ENCODE data around the gene SUMO3.

DNA sequence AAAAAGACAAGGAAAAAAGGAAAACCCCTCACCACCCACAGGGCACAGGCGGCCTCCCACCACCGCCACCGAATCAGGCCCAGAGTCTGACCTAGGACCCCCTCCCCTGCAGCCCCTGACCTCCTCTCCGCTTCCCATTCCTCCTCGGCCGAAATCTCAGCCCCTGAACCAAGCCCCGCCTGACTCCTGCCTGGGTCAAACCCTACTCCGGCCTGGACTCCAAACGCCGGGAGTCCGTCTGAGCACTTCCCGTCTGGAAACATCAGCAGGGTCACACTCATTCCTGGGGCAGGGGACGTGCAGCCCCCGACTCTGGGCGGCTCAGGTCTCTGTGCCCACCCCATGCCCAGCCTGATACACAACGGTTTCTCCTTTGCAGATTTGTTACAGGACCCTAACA lies 26.4 kb upstream of the SUMO3 start:
- TF ChIP-seq EZH2phosphoT487 (IDR thresholded peaks at IDR 0.05; ENCODE audit: borderline replicate concordance, low read depth) (no peak), PBX3 (IDR thresholded peaks at IDR 0.05) (no peak), SMC3 (IDR thresholded peaks at IDR 0.05; ENCODE audit: low read depth, low read length) (no peak), NRF1 (IDR thresholded peaks at IDR 0.05; ENCODE audit: low read depth, low read length) (no peak), POLR2AphosphoS5 (IDR thresholded peaks at IDR 0.05; ENCODE audit: low read depth, low read length) (no peak), GABPA (IDR thresholded peaks at IDR 0.05; ENCODE audit: low read depth) (no peak), MXI1 (IDR thresholded peaks at IDR 0.05; ENCODE audit: low read depth, low read length) (no peak), RCOR1 (IDR thresholded peaks at IDR 0.05; ENCODE audit: low read length) (no peak), EP300 (IDR thresholded peaks at IDR 0.05; ENCODE audit: borderline replicate concordance in 1 of 2, low read depth in 1 of 2, low read length in 1 of 2) (no peak), CHD2 (IDR thresholded peaks at IDR 0.05; ENCODE audit: low read length, partially characterized antibody) (no peak), NFIC (IDR thresholded peaks at IDR 0.05; ENCODE audit: borderline replicate concordance) (no peak), REST (IDR thresholded peaks at IDR 0.05; ENCODE audit: low read depth, low read length) (no peak), JUND (IDR thresholded peaks at IDR 0.05) (no peak)
- TF ChIP-seq, protein P1, sequence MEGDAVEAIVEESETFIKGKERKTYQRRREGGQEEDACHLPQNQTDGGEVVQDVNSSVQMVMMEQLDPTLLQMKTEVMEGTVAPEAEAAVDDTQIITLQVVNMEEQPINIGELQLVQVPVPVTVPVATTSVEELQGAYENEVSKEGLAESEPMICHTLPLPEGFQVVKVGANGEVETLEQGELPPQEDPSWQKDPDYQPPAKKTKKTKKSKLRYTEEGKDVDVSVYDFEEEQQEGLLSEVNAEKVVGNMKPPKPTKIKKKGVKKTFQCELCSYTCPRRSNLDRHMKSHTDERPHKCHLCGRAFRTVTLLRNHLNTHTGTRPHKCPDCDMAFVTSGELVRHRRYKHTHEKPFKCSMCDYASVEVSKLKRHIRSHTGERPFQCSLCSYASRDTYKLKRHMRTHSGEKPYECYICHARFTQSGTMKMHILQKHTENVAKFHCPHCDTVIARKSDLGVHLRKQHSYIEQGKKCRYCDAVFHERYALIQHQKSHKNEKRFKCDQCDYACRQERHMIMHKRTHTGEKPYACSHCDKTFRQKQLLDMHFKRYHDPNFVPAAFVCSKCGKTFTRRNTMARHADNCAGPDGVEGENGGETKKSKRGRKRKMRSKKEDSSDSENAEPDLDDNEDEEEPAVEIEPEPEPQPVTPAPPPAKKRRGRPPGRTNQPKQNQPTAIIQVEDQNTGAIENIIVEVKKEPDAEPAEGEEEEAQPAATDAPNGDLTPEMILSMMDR (IDR thresholded peaks at IDR 0.05) = no peak

All from SK-N-SH (cell line).